A673 (cell line): ENCODE data around the gene PCDH19.

Experiments
- CTCF ChIP-seq: fragments of 300-800, 200-600 bp; sonication (generic); conservative IDR thresholded peaks from 2 replicates; pipeline ENCODE4 v1.5.1; 2017; ENCODE audit warnings: low read depth, mild to moderate bottlenecking, antibody characterized with exemption, low read length, moderate library complexity, mixed read lengths
- EZH2 ChIP-seq: fragments of 200-600 bp; sonication (generic); IDR thresholded peaks from 2 replicates; pipeline ENCODE4 v1.6.1; 2017; ENCODE audit warnings: borderline replicate concordance, low read depth, mild to moderate bottlenecking, mixed read lengths, antibody characterized with exemption, low read length; ENCODE audit not compliant: poor library complexity, severe bottlenecking

GRCh38 chrX:100289066-100289558, 121.0 kb downstream of the PCDH19 start:
- TF ChIP-seq EZH2, result no peak
- TF ChIP-seq CTCF, result no peak
